Activated CD4-positive, CD25-positive, alpha-beta regulatory T cell treated with anti-CD3 and anti-CD28 coated beads, Interleukin-2, amount 50 U/mL, for 72 hours (primary cell): ENCODE data around the gene NRCAM.

Source experiments
- DNase-seq: peaks from one replicate; pipeline ENCODE4 v3.0.0; 2021

The NRCAM gene

DNA sequence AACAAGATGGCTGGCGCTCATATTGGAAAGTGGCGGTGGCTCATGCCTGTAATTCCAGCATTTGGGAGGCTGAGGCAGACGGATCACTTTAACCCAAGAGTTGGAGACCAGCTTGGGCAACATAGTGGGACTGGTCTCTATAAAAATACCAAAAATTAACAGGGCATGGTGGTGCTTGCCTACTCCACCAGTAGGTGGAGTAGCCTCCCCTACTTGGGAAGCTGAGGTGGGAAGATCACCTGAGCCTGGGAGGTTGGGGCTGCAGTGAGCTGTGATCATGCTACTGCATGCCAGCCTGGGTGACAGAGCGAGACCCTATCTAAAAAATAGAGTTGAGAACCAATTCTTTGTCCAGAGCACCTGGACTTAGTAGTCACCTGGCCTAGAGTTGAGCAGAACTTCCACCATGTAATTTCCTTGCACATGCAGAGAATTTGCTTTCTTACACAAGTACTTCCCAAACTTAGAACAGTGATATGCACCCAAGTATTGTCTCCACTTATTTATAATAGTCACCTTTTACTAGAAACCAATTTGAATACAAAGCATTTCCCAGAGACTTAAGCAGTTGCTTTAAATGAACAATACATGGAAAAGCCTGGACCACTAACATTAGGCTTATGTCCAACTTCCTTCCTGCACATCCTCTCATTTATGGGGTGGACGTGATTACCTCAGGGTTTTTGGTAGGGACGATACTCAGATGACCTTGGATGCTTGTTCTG lies 342.0 kb downstream of the NRCAM start:
- no peak for DNase-seq

- no peak for DNase-seq
Observed at GRCh38 chr7:108112683-108113082, 343.6 kb downstream of the NRCAM start.

DNA sequence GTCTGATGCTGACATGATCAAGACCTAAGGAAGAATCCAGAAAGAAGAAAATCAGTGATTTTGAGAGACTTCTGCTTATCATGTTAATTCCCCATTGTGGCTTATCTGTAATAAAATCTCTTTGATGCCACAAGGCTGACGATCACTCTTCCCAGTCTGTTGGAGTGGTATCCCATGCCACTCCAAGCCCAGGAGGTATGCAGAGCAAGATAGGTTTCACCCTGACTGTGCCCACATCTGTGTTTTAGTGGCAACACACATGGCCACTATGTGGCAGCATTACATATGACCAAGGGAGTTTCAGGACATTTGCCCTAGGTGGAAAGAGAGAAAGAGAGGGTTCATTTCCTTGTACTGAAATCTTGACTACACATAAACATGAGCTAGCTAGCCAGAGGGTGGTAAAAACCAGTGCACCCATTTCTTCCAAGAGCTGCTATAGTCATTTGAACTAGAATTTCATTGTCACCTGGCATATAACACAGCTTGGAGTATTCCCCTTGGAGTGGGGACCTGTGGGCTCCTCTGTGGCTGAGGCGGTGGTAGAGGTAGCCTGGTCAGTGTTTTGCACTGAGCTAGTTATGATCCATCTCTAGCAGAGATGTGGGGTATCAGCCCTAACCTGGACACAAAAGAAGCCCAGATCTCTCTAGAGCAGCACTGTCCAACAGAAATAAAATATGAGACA lies 346.9 kb downstream of the NRCAM start:
- DNase-seq: no peak

DNA sequence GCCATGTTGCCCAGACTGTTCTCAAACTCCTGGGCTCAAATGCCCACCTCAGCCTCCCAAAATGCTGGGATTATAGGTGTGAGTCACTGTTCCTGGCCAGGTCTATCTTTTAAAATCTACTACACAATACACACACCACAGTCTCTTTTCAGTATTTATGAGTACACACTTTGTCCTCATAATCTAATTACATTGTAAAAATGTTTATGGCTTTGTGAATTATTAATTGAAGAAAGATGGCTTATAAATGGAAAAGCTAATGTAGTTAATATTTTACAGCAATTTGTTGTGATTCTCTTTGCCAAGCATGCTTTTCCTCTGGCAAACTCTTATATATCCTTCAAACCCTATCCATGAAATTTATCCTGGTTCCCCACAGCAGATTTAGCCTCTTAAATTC lies 348.1 kb downstream of the NRCAM start:
- DNase-seq: no peak

DNA sequence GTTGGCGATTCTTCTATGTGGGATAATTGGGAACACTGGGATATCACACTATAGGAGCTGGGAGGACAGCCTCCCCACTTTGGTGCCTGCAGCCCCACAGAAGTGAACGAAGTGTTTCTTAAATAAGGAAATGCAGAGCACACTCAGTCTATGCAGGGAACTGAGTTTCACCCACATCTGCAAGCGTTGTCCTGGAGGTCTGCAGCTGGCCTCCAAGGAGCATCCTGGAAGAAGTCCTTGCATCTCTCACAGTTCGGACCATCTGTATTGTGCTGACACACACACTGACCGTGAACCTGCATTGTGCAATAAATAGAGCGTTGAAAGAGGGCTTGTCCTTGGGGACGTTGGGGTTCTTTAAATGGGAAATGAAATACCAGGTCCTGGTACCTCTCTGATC lies 351.9 kb downstream of the NRCAM start:
- DNase-seq: no peak

DNA sequence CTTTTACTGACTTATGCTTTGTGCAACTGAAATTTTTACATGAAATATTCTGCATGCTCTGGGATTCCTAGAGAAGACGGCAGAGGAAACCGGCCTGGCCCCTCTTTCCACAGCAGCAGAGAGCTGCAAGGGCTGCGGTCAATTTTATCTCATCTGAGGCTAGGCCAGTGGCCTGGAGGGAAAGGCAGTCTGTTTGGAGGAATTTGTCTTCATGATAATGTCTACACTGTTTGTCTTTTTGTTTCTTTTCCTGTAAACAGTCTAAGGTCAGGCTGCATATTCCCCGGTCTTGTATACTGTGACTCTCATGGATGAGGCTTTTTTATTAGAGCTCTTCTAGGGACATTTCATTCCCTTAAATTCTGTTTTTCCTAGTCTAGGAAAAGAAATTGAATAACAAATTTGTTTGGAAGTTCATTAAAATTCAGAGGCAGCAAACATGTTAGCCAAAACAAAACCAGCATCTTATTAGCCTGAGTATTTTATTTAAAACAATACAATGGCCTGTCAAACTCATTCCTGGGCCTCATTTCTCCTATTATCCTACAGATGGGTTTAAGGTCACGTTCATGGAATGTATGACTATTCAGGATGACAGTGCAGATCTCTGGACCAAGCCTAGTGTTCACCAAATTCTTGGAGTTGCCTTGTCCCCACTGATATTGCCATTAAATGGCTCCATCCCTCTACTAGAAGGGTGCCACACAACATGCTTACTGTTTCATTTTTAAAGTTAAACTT lies 352.5 kb downstream of the NRCAM start:
- no peak for DNase-seq

DNA sequence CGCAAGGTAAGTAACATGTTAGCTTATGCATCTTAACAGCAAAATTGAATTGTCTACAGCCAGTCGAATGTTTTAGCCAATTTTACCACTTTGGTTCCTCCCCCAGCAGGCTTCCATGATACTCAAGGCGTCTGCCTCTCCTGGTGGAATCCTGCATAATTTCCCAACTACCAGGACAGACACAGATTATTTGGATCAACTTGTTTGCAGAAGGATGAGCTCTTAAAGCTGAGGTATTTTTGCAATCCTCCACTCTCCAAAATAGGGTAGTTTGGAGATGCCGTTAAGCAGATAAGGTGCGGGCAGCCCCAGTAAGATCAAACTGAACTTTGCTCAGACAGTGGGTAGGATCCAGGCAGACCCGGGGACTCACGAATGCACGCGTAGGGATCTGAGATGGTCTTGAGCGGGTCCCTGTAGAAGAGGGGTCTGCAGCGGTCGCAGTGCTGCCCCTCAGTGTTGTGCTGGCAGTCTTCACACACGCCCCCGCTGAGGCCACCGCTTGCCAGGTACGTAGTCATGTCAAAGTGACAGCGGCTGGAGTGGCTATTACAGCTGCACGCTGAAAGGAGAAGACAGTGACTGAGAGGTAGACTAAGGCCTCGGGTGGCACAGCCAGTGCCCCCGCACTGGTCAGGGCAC lies 353.4 kb downstream of the NRCAM start:
- DNase-seq: no peak

DNA sequence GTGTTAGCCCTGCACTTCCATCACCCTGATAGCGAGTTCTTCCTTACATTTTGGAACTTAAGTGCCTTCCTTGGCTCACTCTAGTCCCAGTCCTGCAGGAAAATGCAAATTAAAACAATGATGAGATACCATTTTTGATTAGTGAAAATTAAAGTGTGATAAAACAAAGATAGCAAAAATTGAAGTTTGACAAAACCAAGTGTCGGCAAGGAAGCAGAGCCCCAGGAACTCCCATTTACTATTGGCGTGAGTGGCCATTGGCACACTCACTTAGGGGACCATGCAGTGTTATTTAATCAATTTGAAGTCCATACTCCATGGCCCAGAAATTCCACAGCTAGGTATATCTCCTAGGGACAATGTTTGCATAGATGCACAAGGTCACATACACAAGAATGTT lies 354.5 kb downstream of the NRCAM start:
- DNase-seq: no peak

GRCh38 chr7:108099713-108100112 lies 356.5 kb downstream of the NRCAM start:
- no peak for DNase-seq

GRCh38 chr7:108097703-108098102 lies 358.5 kb downstream of the NRCAM start:
- DNase-seq: no peak
